ENCODE results near the gene TMEM30B.
A peak's percentile ranks its signal among the peaks of the same experiment; 100 is the strongest.

TMEM30B gene

DNA sequence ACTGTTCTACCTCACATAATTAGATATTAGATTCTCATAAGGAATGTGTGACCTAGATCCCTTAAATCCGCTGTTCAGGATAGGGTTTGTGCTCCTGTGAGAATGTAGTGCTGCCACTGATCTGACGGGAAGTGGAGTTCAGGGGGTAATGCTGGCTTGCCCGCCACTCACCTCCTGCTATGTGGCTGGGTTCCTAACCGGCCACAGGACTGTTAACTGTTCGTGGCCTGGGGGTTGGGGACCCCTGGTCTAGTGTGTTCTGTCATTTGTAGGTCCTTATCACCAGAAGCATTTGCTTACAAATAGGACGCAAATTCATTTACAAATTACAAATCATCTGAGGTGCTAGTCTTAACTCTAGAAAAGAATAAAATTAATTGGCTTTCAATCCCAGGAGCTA, 16.4 kb upstream of the TMEM30B start:
- no peak for DNase-seq

- DNase-seq: no peak
These were observed 15.8 kb upstream of the TMEM30B start for GRCh38 chr14:61296719-61297502.

GRCh38 chr14:61296151-61296550, 15.0 kb upstream of the TMEM30B start:
- no peak for DNase-seq

GRCh38 chr14:61290701-61291100, 9.6 kb upstream of the TMEM30B start:
- no peak for DNase-seq

GRCh38 chr14:61288720-61289119, 7.6 kb upstream of the TMEM30B start:
- DNase-seq: no peak

GRCh38 chr14:61288228-61288627, 7.1 kb upstream of the TMEM30B start:
- no peak for DNase-seq

DNA sequence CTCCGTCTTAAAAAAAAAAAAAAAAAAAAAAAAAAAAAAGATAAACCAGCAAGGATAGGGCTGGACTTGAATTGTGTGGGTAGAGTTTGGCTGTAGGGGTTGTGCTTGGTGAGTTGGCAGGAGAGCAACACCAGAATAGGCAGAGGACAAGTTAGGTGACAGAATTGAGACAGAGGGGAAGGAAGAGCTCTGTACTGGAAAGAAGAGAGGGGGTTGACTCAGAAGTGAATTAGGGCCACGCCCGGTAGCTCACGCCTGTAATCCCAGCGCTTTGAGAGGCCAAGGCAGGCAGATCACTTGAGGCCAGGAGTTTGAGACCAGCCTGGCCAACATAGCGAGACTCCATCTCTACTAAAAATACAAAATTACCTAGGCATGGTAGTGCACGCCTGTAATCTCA, 6.1 kb upstream of the TMEM30B start:
- no peak for DNase-seq

GRCh38 chr14:61285364-61285763, 4.2 kb upstream of the TMEM30B start:
- no peak for DNase-seq

DNA sequence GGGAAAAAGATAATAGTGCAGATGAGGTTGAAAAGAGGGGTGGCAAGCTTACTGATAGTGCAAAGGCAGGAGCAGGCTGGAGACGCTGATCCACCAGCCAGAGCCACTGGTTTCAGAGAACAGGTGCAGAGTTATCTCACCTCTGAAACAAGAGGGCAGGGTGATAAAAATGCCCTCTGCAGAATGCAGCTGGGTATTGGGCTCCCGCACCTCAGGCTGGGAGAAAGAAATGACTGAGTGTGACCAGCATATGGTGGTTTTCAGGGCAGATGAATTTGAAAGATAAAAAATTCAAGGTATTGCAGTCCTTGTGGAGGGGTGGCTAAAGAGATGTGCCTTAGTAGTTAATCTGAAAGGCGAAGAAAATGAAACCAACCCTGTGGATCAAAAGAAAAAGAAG, 2.9 kb upstream of the TMEM30B start:
- DNase-seq: no peak

- no peak for DNase-seq
These were observed 1.6 kb upstream of the TMEM30B start for GRCh38 chr14:61282746-61283145.

DNA sequence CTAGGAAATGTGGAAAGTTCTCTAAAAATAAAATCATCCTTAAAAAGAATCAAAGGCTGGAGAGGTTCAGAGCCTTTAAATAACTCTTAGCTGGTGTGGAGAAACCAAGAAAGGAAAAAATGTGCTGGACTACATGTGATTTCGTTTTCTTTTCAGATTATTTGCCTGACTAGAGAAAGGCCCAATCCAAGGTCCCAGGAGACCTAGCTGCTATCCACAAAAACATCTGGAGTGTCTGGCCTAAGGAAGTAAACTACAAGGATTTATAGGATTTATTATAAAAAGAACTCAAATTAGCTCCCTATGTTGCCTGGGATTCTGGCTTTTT, 774 bp upstream of the TMEM30B start:
- no peak for DNase-seq

GRCh38 chr14:61280526-61281185, 482 bp downstream of the TMEM30B start:
- peak; percentile 77 to 80 for DNase-seq

GRCh38 chr14:61280092-61280525, 1.0 kb downstream of the TMEM30B start:
- DNase-seq: peak; percentile 32 to 36

DNA sequence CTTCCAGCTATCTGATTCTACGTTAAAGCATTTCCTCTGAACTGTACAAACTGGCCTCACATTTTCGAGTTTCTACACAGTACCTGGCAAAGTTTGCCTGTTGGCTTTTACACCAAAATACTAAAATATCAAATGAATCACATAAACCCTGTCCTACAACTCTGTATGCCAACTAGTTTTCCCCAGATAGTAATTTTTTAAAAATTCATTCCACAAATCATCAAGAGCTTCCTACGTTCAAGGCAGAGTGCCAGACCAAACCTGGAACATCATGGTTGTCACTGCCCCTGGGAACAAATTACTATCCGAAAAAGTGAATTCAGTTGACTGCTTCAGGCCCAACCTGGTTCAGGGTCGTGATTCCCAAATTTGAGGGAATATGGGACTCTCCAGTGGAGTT, 2.1 kb downstream of the TMEM30B start:
- DNase-seq: no peak

- no peak for DNase-seq
These were observed 3.4 kb downstream of the TMEM30B start for GRCh38 chr14:61277784-61278183.

GRCh38 chr14:61277232-61277631, 3.9 kb downstream of the TMEM30B start:
- DNase-seq: no peak

GRCh38 chr14:61271552-61271951, 9.6 kb downstream of the TMEM30B start:
- DNase-seq: no peak

DNA sequence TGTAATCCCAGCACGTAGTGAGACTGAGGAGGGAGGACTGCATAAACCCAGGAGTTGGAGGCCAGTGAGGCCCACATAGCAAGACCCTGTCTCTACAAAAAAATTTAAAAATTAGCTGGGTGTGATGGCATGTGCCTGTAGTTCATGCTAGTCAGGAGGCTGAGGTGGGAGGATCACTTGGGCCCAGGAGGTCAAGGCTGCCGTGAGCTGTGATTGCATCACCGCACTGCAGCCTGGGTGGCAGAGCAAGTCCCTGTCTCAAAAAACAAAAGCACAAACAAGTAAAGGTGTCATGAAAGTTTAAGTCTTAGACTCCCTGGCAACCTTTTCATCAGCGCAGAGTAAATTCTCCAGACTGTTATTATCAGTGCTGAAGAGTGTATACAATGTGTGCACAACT, 10.4 kb downstream of the TMEM30B start:
- no peak for DNase-seq

- peak; percentile 65 to 71 for DNase-seq
These were observed 11.6 kb downstream of the TMEM30B start for GRCh38 chr14:61269321-61270083.

GRCh38 chr14:61268812-61269211, 12.3 kb downstream of the TMEM30B start:
- no peak for DNase-seq

DNA sequence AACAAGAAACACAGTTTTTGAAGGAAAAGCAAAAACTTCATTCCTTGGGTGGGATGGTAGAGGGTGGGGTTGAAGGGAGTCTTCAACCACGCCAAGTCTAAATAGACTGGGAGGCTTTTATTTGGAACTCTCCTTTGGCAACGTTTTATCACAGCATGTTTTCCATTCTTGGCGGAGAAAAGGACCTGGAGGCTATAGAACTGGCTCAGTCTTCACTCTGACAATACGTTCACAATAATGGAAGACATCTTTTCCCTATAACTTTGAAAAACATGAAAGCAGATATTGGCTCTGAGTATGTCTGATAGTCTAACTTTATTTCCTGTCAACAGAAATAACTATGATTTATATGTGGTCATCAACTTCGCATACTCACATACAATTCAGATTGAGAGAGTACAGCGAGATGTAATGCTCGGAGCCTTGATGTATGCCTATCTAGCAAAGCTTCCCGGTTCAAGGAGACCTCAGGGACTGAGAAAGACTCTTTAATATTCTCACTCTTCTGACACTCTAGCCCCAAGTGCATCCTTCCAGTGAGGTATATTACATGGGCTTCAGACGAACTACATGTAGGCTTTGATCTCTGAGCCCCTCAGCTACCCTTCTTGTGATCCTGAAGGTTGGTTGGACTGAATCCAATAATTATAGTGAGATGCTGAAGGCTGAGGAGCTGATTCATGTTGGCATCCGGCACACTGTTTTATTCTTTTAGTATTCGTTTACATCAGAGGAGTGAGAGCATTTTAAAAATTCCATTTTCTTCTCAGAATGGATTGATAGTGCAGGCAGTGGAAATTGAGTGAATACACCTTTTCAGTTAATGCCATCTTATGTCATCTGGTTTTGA, 14.0 kb downstream of the TMEM30B start:
- DNase-seq: no peak

- no peak for DNase-seq
These were observed 14.7 kb downstream of the TMEM30B start for GRCh38 chr14:61266436-61266835.

- DNase-seq: no peak
These were observed 16.5 kb downstream of the TMEM30B start for GRCh38 chr14:61264651-61265050.
